Immature natural killer cell (primary cell): ENCODE results near the gene S100PBP. TPM values are rescaled to one million over a fixed set of nuclear protein-coding genes. Genes with fewer than 3 reads are reported as not detected.
"Not testable (repeated sequence)": the region's sequence is repeated elsewhere in the genome, so short reads cannot be mapped to it uniquely, and the experiment has no call there.

Source experiments
- DNase-seq, 3 donors: peaks; one replicate each; pipeline ENCODE4 v3.0.0; 2022; ENCODE audit warnings: mixed read lengths in 1 of 3
- H3K27ac Mint-ChIP-seq, 6 donors: one replicate each; pipeline ENCODE4 v1.8.0; 2020; ENCODE audit warnings: mixed read lengths in 6 of 6, mild to moderate bottlenecking in 5 of 6, inconsistent platforms in 4 of 6, moderate library complexity in 3 of 6
- H3K27me3 Mint-ChIP-seq, 3 donors: one replicate each; pipeline ENCODE4 v1.8.0; 2020 to 2021; ENCODE audit warnings: low read depth in 3 of 3, mild to moderate bottlenecking in 3 of 3, mixed read lengths in 3 of 3, moderate library complexity in 3 of 3, inconsistent platforms in 1 of 3
- H3K36me3 Mint-ChIP-seq, 3 donors: one replicate each; pipeline ENCODE4 v1.8.0; 2020; ENCODE audit warnings: mixed read lengths in 3 of 3, inconsistent platforms in 2 of 3, mild to moderate bottlenecking in 2 of 3
- H3K4me1 Mint-ChIP-seq, 2 donors: one replicate each; pipeline ENCODE4 v1.8.0; 2020; ENCODE audit warnings: inconsistent platforms in 2 of 2, mild to moderate bottlenecking in 2 of 2, mixed read lengths in 2 of 2, moderate library complexity in 1 of 2
- H3K4me3 Mint-ChIP-seq, 5 donors: one replicate each; pipeline ENCODE4 v1.8.0; 2020; ENCODE audit warnings: mild to moderate bottlenecking in 5 of 5, mixed read lengths in 5 of 5, inconsistent platforms in 3 of 5, moderate library complexity in 3 of 5
- H3K9me3 Mint-ChIP-seq, 6 donors: one replicate each; pipeline ENCODE4 v1.8.0; 2020; ENCODE audit warnings: mild to moderate bottlenecking in 6 of 6, mixed read lengths in 6 of 6, inconsistent platforms in 4 of 6, moderate library complexity in 3 of 6
- polyA plus RNA-seq, 3 donors: library from polyadenylated mRNA; unstranded; fragments of 300-500 nt; fragmentation: Illumina TruSeq; gene quantifications; one replicate each; pipeline ENCODE4 v1.2.3, GENCODE V29; 2021

The S100PBP gene
- polyA plus RNA-seq, 3 donors from 2014 or later, result 9.9 to 21.4 (median 15.8) TPM

DNA sequence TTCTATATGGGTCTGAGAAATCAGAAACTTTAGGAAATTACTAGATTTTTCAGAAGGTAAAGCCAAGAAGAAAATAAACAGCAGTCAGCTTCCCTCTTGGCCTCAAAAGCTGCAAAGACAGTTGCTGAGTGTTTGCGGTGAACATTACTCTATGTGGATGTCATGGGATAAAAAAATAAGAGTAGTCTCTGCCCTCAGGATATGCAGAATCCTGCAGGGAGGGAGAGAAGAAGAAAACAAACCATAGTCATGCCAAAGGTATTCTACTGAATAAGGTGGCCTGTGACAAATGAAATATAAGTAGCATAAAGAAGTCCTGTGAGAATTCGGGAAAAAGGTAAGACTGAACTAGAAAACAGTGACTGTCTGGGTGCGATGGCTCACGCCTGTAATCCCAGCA is 19.3 kb upstream of the S100PBP start:
- Mint-ChIP-seq H3K4me1 (peaks cover 65 to 77% of the 10 kb centered on the region in 2 donors), H3K27me3 (peaks cover 3 to 6% (median 5%) of the 10 kb centered on the region in 3 donors), H3K9me3 (no peaks in the 10 kb centered on the region), H3K4me3 (peak overlapping the region; percentile 66 to 81 (median 80)), H3K36me3 (peaks cover 13 to 17% (median 16%) of the 10 kb centered on the region in 3 donors), H3K27ac (peak overlapping the region; percentile 92 to 99 (median 94))
- no peak for DNase-seq

DNA sequence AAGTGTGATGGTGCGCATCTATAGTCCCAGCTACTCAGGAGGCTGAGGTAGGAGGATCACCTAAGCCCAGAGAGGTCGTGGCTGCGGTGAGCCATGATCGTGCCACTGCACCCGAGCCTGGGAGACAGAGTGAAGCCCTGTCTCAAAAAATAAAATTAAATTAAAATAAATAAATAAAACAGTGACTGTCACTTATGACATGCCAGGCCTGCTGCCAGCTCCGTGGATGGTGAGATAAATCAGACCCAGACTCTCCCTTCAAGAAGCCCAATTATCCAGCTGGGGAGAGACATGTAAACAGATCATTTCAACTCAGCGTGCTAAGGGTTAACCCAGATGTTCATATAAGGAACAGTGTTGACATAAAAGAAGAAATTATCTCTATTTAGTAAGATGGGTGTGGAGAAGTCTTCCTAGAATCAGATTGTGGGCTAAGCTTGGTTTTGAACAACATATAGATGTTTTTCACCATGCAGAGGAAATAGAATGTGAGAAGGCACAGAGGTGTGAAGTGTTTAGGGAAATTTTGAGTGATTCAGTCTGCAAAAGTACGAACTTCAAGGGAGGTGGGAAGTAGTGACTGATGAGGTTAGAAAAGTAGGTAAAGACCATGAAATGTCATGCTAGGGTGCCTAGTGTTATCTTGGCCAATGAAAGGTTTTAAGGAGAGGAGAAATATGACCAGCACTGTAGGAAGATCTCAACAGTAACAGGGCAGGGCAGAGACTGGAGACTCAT is 18.6 kb upstream of the S100PBP start:
- peaks cover 62 to 71% of the 10 kb centered on the region in 2 donors for H3K4me1 Mint-ChIP-seq
- peaks cover 3 to 6% (median 5%) of the 10 kb centered on the region in 3 donors for H3K27me3 Mint-ChIP-seq
- H3K27ac Mint-ChIP-seq, result peak overlapping the region; percentile 92 to 99 (median 94)
- DNase-seq, result peak; percentile 77 to 80 (median 78)
- no peaks in the 10 kb centered on the region for H3K9me3 Mint-ChIP-seq
- H3K4me3 Mint-ChIP-seq, result peak overlapping the region; percentile 66 to 81 (median 80)
- H3K36me3 Mint-ChIP-seq, result peaks cover 10 to 17% (median 12%) of the 10 kb centered on the region in 3 donors

DNA sequence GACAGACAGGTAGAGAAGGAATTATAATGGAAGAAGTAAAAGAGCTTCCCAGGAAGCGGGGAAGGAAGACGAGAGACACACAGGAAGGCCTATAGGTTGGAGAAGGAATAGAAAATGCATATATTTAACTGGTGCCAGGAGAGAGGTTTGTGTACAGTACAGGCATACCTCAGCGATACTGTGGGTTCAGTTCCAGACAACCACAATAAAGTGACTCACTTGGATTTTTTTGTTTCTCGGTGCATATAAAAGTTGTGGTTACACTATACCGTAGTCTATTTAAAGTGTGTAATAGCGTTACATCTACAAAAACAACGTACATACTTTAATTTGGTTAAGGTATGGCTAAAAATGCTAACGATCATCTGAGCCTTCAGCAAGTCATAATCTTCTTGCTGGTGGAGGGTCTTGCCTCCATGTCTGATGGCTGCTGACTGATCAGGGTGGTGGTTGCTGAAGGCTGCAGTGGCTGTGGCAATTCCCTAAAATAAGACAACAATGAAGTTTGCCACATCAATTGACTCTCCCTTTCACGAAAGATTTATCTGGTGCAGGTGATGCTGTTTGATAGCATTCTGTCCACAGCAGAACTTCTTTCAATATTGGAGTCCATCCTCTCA is 16.2 kb upstream of the S100PBP start:
- H3K4me3 Mint-ChIP-seq, result peak overlapping the region; percentile 55 to 79 (median 70)
- peak; percentile 68 to 74 (median 71) for DNase-seq
- peaks cover 15 to 24% (median 17%) of the 10 kb centered on the region in 3 donors for H3K36me3 Mint-ChIP-seq
- H3K4me1 Mint-ChIP-seq, result peaks cover 55 to 61% of the 10 kb centered on the region in 2 donors
- H3K9me3 Mint-ChIP-seq, result no peaks in the 10 kb centered on the region
- H3K27ac Mint-ChIP-seq, result peak overlapping the region; percentile 84 to 94 (median 89)
- H3K27me3 Mint-ChIP-seq, result peaks cover 3 to 6% (median 5%) of the 10 kb centered on the region in 3 donors

DNA sequence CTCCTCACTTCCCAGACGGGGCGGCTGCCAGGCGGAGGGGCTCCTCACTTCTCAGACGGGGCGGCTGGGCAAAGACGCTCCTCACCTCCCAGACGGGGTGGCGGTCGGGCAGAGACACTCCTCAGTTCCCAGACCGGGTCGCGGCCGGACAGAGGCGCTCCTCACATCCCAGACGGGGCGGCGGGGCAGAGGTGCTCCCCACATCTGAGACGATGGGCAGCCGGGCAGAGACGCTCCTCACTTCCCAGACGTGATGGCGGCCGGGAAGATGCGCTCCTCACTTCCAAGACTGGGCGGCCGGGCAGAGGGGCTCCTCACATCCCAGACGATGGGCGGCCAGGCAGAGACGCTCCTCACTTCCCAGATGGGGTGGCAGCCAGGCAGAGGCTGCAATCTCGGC is 13.0 kb upstream of the S100PBP start:
- not testable (repeated sequence) for DNase-seq, H3K27ac Mint-ChIP-seq, H3K9me3 Mint-ChIP-seq, H3K4me3 Mint-ChIP-seq, H3K27me3 Mint-ChIP-seq
- Mint-ChIP-seq H3K4me1 (peaks cover 41 to 58% of the 10 kb centered on the region in 2 donors), H3K36me3 (peaks cover 20 to 35% (median 25%) of the 10 kb centered on the region in 3 donors)

DNA sequence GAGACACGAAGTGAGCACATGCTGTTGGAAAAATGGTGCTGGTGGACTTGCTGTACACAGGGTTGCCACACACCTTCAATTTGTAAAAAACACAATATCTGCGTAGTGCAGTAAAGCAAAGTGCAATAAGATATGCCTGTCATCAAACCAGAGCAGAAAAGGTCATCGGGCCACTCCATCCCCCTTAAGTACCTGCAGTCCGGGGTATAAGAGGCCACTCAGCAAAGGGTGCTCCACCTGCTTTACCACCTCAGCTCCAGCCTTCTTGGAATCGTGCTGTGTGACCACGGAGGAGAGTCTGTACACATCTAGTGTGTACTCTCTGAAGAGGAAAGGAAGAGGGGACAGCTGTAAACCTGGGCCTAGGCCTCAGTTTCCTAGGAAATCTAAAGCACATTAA is 11.2 kb upstream of the S100PBP start:
- DNase-seq, result no peak
- H3K36me3 Mint-ChIP-seq, result peaks cover 20 to 47% (median 26%) of the 10 kb centered on the region in 3 donors
- H3K4me3 Mint-ChIP-seq, result no peak overlapping the region
- peaks cover 38 to 55% of the 10 kb centered on the region in 2 donors for H3K4me1 Mint-ChIP-seq
- no peaks in the 10 kb centered on the region for H3K9me3 Mint-ChIP-seq
- peak overlapping the region in 3 of 6 donors; percentile 23 to 53 (median 39) for H3K27ac Mint-ChIP-seq
- peaks cover 0 to 1% (median 0%) of the 10 kb centered on the region in 3 donors for H3K27me3 Mint-ChIP-seq

DNA sequence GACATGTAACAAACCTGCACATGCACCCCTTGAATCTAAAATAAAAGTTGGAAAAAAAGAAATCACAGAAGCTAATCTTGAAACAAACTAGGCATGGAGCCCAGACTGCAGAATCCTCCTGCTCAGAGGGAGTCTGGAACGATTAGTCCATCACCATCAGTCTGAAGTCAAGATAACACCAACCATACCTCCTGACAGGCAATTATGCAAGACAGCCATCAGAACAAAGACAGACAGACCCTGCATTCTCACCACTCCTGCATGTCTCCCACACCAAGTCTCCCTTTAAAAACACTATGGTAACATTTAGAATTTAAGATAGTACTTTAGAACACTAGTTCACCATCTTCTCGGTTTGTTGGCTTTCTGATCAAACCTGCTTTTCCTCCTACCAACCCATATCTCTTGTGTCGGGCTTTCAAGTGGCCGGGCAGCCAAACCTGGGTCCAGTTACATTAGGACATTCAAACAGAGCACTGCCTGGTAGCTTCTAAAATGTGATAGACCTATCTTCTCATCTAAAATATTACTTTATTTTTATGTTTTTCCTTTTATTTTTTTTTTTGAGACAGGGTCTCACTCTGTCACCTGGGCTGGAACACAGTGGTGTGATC is 10.4 kb upstream of the S100PBP start:
- Mint-ChIP-seq H3K9me3 (no peaks in the 10 kb centered on the region), H3K4me3 (no peak overlapping the region), H3K36me3 (peaks cover 20 to 47% (median 26%) of the 10 kb centered on the region in 3 donors), H3K4me1 (peaks cover 40 to 55% of the 10 kb centered on the region in 2 donors), H3K27ac (peak overlapping the region in 5 of 6 donors; percentile 29 to 44 (median 35)), H3K27me3 (peaks cover 0 to 1% (median 0%) of the 10 kb centered on the region in 3 donors)
- no peak for DNase-seq

DNA sequence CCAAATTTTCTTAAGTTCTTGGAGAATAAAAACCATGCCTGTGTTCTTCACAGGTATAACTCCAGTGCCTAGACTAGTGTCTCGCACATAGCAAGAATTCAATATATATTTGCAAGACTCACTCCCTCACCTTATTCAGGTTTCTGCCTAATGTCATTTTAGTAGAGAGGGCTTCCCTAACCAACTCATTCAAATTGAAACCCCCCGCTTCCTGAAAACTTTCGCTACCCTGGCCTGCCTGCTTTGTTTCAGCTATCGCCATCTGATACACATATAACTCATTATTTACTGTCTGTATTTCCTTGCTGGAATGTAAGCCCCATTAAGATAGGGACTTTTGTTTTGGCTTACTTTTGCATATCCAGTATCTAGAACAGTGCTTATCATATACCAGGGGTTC is 8.9 kb upstream of the S100PBP start:
- Mint-ChIP-seq H3K4me3 (no peak overlapping the region), H3K9me3 (no peaks in the 10 kb centered on the region), H3K4me1 (peaks cover 46 to 63% of the 10 kb centered on the region in 2 donors), H3K36me3 (peaks cover 16 to 50% (median 22%) of the 10 kb centered on the region in 3 donors), H3K27me3 (peaks cover 0 to 1% (median 0%) of the 10 kb centered on the region in 3 donors), H3K27ac (peak overlapping the region in 4 of 6 donors; percentile 23 to 67 (median 56))
- DNase-seq, result no peak

DNA sequence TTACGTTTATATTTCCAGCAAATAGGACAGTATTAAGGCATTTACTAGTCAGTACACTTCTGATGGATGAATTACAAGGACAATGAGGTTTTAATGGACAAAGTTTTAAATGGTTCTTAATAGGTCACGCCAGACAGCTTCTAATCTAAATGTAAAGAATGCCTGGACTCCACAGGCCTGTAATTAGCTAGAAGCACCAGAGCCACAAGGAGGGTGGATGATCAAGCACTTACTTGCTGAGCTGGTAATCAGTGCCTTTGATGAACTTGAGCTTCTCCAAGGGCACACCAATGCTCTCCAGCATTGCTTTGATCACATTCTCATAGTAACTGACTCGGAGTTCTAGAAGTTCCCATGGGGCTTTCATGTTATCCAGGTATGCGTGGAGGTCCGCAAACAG is 7.1 kb upstream of the S100PBP start:
- peaks cover 64 to 81% of the 10 kb centered on the region in 2 donors for H3K4me1 Mint-ChIP-seq
- peak overlapping the region in 4 of 6 donors; percentile 30 to 73 (median 70) for H3K27ac Mint-ChIP-seq
- H3K9me3 Mint-ChIP-seq, result no peaks in the 10 kb centered on the region
- no peak for DNase-seq
- peaks cover 0 to 2% (median 0%) of the 10 kb centered on the region in 3 donors for H3K27me3 Mint-ChIP-seq
- peaks cover 20 to 50% (median 26%) of the 10 kb centered on the region in 3 donors for H3K36me3 Mint-ChIP-seq
- H3K4me3 Mint-ChIP-seq, result no peak overlapping the region

DNA sequence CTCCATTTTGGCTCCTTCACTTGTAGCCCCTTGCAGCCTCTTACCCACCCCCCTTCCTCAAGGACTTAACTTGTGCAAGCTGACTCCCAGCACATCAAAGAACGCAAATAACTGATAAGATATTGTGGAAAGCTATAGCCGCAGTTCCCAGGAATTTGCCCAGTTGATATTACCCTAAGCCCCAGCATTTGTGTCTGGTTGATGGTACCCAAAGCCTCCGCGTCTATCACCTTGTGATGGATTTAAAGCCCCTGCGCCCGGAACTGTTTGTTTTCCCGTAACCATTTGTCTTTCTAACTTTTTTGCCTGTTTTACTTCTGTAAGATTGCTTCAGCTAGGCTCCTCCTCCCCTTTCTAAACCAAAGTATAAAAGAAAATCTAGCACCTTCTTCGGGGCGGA is 6.2 kb upstream of the S100PBP start:
- Mint-ChIP-seq H3K27me3 (peaks cover 0 to 2% (median 0%) of the 10 kb centered on the region in 3 donors), H3K4me1 (peaks cover 71 to 85% of the 10 kb centered on the region in 2 donors), H3K27ac (peak overlapping the region in 5 of 6 donors; percentile 3 to 73 (median 70)), H3K4me3 (peak overlapping the region in 1 of 5 donors; percentile 21), H3K9me3 (no peaks in the 10 kb centered on the region), H3K36me3 (peaks cover 18 to 43% (median 21%) of the 10 kb centered on the region in 3 donors)
- DNase-seq, result no peak

DNA sequence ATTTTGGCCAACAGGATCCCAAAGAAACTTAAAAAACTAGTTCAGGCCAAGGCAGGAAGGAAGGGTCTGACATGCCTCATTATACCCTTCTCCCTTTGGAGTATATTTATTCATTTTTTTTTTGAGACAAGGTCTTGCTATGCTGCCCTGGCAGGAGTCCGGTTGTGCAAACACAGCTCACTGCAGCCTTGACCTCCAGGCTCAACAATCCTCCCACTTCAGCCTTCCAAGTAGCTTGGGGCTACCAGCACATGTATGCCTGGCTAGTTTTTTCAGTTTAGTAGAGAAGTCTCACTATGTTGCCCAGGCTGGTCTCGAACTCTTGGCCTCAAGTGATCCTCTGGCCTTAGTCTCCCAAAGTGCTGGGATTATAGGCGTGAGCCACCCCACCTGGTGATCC is 5.5 kb upstream of the S100PBP start:
- Mint-ChIP-seq H3K4me3 (no peak overlapping the region), H3K9me3 (no peaks in the 10 kb centered on the region), H3K27me3 (peaks cover 0 to 3% (median 2%) of the 10 kb centered on the region in 3 donors), H3K27ac (peak overlapping the region in 4 of 6 donors; percentile 24 to 61 (median 54)), H3K4me1 (peaks cover 75 to 87% of the 10 kb centered on the region in 2 donors), H3K36me3 (peaks cover 17 to 39% (median 21%) of the 10 kb centered on the region in 3 donors)
- DNase-seq, result no peak

DNA sequence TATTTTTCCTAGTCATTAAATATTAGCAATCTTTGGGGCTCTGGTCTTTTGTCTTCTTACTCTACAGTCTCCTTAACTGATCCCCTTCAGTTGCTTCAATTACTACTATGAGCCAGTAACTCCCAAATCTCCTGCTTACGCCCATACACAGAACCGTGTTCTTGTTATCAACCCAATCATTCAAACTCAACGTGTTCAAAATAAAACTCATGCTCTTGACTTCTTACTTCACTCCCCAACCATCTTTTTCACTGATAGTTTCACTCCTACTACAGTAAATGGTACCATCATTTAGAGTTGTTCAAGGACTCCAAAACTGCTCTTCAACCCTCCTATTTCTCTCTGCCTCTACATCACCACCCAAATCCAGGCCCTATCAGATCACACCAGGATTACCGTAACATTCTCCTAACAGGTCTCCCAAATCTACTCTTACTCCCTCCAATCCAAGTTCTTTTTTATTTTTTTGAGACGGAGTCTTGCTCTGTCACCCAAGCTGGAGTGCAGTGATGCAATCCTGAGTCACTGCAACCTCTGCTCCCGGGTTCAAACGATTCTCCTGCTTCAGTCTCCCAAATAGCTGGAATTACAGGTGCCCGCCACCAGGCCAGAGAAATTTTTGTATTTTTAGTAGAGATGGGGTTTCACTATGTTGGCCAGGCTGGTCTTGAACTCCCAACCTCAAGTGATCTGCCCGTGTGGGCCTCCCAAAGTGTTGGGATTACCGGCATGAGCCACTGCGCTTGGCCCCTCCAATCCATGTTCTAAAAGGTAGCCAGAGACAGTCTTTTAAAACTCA is 3.3 kb upstream of the S100PBP start:
- Mint-ChIP-seq H3K9me3 (no peaks in the 10 kb centered on the region), H3K4me3 (peak overlapping the region; percentile 17 to 96 (median 34)), H3K27ac (peak overlapping the region; percentile 4 to 43 (median 24)), H3K27me3 (peaks cover 2 to 7% (median 3%) of the 10 kb centered on the region in 3 donors), H3K4me1 (peaks cover 77 to 80% of the 10 kb centered on the region in 2 donors), H3K36me3 (peaks cover 10 to 31% (median 11%) of the 10 kb centered on the region in 3 donors)
- DNase-seq, result no peak

DNA sequence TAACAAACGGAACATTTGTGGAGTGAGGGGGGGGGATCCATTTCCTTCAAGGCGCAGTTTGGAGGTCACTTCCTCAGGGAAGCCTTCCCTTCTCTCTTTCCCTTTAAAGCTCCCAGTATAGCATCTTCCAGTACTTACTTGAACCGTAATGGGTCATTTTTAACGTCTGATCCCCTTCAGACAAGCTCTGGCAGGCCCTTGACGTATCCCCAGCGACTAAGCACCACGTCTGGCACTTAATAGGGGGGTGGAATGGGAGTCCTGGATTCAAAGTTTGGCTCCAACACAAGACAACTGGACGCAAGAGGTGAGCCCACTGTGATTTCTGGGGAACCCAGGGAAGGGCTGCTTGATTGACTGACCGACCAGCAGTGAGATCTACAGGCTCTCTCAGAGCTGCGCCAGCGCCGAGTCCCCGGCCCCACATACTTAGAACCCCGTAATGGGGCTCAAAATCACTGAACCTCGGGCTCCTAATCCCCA is 736 bp upstream of the S100PBP start:
- peaks cover 8 to 13% (median 10%) of the 10 kb centered on the region in 3 donors for H3K36me3 Mint-ChIP-seq
- DNase-seq, result no peak
- peak overlapping the region; percentile 88 to 99 (median 96) for H3K4me3 Mint-ChIP-seq
- H3K9me3 Mint-ChIP-seq, result no peaks in the 10 kb centered on the region
- H3K27me3 Mint-ChIP-seq, result peaks cover 2 to 7% (median 3%) of the 10 kb centered on the region in 3 donors
- H3K4me1 Mint-ChIP-seq, result peaks cover 76 to 84% of the 10 kb centered on the region in 2 donors
- H3K27ac Mint-ChIP-seq, result peak overlapping the region; percentile 81 to 96 (median 94)
